ENCODE data around the gene OR1K1.
A peak's percentile ranks its signal among the peaks of the same experiment; 100 is the strongest.
"Not testable (repeated sequence)": the region's sequence is repeated elsewhere in the genome, so short reads cannot be mapped to it uniquely, and the experiment has no call there.

The OR1K1 gene, protein sequence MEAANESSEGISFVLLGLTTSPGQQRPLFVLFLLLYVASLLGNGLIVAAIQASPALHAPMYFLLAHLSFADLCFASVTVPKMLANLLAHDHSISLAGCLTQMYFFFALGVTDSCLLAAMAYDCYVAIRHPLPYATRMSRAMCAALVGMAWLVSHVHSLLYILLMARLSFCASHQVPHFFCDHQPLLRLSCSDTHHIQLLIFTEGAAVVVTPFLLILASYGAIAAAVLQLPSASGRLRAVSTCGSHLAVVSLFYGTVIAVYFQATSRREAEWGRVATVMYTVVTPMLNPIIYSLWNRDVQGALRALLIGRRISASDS

DNA sequence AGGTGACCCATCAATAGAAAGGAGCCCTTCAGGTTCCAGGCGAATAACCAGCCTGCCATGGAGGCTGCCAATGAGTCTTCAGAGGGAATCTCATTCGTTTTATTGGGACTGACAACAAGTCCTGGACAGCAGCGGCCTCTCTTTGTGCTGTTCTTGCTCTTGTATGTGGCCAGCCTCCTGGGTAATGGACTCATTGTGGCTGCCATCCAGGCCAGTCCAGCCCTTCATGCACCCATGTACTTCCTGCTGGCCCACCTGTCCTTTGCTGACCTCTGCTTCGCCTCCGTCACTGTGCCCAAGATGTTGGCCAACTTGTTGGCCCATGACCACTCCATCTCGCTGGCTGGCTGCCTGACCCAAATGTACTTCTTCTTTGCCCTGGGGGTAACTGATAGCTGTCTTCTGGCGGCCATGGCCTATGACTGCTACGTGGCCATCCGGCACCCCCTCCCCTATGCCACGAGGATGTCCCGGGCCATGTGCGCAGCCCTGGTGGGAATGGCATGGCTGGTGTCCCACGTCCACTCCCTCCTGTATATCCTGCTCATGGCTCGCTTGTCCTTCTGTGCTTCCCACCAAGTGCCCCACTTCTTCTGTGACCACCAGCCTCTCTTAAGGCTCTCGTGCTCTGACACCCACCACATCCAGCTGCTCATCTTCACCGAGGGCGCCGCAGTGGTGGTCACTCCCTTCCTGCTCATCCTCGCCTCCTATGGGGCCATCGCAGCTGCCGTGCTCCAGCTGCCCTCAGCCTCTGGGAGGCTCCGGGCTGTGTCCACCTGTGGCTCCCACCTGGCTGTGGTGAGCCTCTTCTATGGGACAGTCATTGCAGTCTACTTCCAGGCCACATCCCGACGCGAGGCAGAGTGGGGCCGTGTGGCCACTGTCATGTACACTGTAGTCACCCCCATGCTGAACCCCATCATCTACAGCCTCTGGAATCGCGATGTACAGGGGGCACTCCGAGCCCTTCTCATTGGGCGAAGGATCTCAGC, at the start of gene OR1K1:
Gene OR1K1, plus strand, starts transcription at position 58 of the 995 bp plus-strand sequence. Its CDS starts 0 bp downstream, at position 58.
- no peak for DNase-seq

DNA sequence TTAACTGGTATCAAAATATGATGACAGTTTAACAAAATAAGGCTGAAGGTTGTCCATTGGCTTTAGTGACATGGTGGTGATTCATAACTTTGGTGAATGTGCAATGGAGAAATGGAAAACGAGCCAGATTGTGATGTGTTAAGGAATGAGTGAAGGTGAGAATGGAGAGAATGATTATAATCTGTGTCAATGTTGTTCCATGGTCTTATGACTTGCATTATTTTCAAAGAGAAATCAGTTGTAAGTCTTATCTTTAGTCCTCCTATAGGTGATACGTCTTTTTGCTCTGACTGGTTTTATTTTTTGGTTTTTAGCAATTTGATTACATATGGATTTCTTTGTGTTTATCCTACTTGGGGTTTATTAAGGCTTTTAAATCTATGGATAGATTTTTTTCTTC, 45.1 kb upstream of the OR1K1 start:
- no peak for DNase-seq

DNA sequence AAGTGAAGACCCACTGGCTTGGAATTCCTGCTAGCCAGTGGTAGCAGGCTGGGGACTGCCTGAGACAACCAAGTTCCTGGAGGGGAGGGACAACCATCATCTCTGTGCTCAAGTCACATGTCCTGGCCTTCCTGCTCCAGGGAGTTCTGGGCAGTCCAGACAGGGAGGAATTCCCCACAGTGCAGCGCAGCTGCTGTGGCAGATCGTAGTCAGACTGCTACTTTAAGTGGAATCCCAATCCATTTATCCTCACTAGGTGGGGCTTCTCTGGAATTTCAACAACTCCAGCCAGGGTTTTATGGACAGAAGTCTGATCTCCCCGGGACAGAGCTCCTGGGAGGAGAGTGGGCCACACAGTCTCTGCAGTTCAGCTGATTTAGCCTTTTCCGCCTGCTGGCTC, 32.1 kb upstream of the OR1K1 start:
- DNase-seq: no peak

DNA sequence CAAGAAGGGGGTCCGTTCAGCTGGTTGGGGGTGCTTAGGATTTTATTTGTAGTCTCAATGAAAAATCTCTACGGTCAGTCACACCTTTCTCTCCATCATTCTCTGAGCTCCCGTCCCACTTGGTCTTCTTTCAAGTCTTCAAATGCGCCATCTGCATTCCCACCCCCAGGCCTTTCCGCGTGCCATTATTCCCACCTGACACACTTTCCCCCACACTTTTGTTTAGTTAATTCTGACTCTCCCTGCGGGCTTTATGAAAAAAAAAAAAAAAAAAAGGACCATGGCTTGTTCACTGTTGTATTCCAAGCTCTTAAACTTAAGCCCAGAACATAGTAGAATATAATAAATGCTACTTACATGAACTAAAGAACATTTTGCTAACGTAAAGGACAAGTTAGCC, 22.9 kb upstream of the OR1K1 start:
- no peak for DNase-seq

DNA sequence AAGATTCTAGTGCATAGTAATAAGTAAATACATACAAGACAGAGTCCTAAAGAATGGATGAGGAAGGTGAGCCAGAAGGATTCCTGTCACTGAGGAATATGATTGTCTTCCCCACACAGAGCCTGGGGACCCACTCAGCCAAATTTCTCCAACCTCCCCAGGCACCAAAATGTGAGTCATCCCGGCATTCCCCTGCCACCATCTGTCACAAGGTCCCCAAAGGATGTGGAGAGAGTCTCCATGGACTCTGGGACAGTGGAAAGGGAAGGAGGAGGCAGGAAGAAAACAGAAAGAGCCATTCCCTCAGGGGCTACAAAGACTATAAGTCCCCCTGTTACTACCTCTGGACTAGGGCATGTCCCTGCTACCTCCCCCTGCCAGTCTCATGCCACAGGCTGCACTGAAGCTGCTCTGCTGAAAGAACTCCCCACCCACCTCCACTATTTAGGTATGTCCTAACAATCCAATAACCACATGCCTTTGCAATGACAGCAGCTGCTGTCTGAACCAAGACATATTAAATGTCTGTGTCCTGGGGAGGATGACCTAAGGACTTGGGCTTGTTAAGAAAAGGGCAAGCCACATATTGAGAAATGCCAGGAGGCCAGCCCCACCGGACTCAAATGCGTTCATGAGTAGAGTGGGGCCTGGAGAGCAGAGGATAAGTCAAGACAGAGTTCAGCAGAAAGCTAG, 21.8 kb upstream of the OR1K1 start:
- no peak for DNase-seq

DNA sequence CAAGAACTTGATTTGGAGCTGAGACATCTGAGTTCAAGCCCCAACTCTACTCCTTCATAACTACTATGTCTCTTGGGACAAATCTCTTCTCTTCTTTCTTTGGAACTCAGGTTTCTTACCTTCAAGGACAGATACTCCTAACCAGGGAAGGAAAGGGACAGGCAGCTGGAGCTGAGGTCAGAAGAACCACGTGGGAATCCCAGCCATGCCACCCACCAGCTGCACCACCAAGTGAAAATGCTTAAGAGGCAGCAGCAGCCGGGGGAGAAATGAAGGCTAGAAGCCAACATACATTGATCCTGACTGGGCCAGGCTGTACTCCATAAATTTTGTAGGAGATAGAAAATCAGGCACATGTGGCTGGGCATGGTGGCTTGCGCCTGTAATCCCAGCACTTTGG, 20.7 kb upstream of the OR1K1 start:
- DNase-seq: no peak

DNA sequence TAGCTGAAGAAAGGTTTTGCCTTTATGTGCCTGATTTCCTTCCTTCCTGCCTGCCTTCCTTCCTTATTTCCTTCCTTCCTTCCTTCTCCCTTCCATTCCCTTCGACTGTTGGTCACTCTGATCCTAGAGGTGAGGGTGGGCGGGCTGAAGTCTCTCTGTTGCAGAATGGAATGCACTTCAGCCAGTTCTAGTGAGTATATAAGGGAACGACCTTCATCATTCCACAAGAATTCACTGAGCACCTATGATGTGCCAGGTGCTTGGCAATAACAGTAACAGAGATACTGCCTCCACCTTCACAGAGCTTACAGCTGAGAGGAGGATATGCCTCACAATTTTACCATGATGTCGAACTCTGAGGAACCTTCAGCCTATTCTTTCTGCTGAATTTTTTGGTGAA, 19.9 kb upstream of the OR1K1 start:
- no peak for DNase-seq

DNA sequence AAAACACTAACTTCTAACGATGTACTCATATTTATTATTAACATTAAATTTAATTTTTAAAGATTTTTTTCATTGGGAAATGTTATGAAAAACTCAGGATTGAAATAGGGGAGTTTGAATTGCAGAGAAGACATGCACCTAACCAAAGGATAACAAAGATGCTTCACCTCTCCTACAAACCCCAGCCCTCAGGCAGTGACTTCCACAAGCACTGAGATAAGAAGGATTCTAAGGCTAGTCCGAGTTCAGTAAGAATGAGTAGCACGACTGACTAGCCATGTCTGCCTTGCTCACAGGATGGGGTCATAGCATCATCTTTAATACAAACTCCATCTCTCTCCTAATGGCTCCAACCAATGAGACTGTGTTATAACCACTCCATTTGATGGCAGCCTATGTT, 18.3 kb upstream of the OR1K1 start:
- no peak for DNase-seq

DNA sequence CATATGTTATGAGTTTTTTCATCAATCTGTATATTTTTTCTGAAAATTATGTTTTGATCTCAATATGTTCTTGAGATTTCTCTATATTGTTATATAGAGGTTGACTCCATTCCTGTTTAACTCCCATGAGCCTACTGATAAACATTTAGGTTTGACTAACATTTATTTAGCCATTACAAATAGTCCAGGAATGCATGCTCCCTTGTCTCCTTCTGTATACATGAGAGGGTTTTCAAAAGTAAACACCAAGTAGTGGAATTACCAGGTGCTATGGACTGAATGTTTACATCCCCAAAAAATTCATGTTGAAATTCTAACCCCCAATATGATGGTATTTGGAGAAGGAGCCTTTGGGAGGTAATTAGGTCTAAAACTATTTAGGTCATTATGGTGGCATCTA, 14.7 kb upstream of the OR1K1 start:
- DNase-seq: no peak

DNA sequence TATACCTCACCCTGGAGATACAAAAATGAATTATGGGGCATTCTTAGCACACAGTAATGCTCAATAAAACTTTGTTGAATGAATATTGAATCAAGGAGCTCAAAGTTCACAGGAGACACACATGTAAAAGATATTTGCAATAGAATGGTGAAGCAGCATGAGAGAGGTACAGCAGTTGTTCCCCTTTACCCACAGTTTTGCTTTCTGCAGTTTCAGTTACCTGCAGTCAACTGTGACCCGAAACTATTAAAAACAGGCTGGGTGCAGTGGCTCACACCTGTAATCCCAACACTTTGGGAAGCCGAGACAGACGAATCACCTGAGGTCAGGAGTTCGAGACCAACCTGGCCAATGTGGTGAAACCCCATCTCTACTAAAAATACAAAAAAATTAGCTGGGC, 13.6 kb upstream of the OR1K1 start:
- DNase-seq: no peak

DNA sequence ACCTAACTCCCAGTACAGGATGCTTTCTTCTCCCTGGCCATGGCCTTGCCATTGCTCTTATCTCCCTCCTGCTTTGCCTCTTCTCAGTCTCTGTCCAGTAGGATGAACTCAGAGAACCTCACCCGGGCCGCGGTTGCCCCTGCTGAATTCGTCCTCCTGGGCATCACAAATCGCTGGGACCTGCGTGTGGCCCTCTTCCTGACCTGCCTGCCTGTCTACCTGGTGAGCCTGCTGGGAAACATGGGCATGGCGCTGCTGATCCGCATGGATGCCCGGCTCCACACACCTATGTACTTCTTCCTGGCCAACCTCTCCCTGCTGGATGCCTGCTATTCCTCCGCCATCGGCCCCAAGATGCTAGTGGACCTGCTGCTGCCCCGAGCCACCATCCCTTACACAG, 11.1 kb upstream of the OR1K1 start, which contains the start of gene OR5C1:
Gene OR5C1, plus strand, starts transcription at position 103 of the 400 bp plus-strand sequence. Its CDS starts 0 bp downstream, at position 103.
- DNase-seq: no peak

DNA sequence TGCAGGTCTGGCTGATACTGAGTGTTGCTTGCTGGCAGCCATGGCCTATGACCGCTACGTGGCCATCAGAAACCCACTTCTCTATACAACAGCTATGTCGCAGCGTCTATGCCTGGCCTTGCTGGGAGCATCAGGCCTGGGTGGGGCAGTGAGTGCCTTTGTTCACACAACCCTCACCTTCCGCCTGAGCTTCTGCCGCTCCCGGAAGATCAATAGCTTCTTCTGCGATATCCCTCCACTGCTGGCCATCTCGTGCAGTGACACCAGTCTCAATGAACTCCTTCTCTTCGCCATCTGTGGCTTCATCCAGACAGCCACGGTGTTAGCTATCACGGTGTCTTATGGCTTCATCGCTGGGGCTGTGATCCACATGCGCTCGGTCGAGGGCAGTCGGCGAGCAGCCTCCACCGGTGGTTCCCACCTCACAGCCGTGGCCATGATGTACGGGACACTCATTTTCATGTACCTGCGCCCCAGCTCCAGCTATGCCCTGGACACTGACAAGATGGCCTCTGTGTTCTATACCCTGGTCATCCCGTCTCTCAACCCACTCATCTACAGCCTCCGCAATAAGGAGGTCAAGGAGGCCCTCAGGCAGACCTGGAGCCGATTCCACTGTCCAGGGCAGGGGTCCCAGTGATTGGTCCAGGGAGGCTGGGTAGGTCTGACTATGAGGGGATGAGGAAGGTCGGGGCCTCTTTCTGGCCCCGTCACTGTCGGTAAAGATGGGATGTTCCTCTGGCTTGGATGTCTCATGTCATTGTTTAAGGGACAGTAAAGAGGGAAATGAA, 10.5 kb upstream of the OR1K1 start:
- no peak for DNase-seq

DNA sequence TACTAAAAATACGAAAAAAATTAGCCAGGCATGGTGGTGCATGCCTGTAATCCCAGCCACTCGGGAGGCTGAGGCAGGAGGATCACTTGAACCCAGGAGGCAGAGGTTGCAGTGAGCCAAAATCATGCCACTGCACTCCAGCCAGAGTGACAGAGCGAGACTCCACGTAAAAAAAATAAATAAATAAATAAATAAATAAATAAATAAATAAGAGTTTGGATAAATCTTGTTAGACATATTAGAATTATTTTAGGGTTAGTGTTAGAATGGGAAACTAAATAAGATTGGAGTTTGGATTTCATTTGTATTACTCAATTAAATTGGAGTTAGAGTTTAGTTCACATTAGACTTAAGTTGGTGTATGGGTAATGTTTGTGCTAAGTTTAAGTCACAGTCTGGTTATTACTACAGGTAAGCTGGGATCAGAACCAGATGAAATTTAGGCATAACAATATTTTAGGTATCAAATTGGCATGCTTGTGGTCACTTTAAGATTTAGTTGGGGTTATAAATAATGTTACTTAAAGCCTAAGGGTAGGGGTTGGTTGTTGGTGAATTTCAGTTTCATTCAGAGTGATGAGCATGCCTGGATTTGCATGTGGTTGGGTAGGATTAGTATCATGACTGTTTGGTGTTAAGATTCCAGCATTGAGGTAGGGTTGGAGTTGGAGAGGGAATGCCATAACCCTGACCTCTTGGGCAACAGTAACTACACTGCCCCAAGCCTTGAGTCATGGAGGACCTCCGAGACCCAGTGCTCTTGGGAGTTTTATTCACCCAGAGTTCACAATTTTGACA, 7.9 kb upstream of the OR1K1 start:
- DNase-seq: no peak

DNA sequence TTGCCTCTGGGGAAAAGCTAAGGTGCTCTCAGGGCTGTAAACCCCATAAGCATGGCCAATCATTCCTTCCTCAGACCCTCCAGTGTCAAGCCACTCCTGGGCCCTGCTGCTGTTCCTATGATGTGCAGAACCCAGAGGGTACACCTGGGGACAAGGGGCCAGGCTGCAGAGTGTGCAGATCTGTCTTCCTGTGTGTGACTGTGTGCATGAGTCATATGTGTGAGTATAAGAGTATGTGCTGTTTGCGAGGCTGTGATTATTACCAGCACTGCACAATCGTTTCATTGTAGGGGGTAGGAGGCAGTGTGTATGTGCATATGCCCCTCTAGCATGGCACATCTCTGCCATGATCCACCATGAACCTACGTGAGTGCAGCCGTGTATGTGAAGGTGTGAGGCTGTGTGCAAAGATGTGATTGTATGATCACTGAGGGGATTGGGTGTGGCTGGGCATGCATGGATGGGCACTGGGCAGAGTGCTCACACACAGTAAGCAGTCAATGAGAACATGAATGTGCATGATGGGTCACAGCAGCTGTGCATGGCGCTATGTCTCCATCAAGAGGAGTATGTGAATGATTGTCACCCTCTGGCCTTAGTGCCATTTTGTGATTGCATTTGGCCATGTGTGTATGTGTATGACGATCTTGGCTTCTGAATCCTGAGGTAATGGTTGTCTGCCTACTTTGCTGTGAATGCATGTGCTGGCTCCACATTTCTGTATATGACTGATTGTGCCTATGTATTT, 2.4 kb upstream of the OR1K1 start:
- DNase-seq: no peak

DNA sequence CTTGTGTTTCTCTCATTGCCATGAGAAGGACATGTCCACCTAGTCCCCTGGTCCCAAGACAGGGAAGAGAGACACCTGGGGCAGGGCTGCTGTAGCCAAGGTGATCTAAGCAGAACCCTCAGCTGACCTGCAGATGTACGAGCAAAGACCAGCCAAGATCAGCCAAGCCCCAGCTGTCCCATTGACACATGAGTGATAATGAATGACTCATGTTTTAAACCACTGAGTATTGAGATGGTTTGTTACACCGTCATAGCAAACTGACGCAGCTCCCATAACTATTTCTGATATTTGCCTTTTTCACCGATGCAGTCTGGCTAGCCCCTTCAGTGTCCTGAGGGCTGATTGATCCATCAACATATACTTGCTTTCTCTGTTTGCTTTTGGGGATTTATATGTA, 6.7 kb downstream of the OR1K1 start:
- no peak for DNase-seq

DNA sequence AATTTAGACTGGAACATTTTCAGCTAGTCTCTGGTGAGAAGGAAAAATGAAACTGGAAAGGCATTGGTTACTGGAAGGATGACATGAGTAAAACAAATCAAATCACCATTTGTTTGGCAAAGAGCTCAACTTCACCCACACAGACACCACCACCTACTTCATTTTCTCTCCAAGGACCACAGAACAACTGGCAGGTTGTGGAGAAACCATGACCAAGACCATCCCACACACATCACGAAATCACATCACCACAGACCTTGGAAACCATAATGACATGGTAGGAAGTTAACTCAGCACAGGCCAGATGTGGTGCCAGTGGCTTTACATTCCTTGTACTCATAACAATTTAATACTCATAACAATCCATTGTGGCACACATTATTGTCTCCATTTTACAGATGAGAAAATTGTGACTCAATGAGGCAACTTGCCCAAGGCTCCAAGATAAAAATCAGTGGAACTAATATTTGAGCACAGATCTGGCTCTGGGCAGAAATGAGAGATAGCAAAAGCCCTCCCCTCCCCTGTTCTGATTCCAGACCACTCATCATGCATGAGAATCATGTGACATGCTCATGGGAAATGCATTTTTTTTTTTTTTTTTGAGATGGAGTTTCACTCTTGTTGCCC, 7.5 kb downstream of the OR1K1 start:
- no peak for DNase-seq

DNA sequence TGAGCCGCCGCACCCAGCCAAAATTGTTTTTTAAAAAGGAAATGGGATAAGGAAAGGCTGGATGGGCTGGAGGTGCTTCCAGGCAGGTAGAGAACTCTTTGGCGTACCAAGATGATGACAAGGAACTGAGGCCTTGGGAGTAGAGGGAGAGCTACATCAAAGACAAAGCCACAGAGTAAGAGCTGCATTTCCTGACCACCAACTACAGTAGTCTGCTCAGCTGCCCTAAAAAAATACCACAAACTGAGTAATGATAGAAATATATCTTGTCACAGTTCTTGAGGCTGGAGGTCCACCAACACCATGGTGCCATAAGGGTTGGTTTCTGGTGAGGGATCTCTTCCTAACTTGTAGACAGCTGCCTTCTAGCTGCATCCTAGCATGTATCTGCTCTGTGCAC, 8.2 kb downstream of the OR1K1 start:
- DNase-seq: no peak

DNA sequence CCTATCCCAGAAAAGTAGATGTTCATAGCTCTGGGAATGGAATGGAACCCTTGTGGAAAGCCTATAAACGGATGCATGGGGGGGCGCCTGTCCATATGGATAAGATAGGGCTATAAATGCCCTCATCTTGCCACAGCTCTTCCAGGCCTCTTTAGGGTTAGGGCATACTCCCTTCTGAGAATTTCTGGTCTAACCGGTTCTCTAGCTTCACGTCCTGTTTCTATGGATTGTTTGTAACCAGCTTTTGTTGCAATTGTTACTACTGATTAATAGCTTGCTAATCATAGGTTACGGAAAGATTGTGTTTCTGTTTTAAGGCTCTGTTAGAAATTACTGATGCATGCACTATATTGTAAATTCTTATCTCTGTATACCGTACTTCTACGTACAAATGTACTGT, 9.3 kb downstream of the OR1K1 start:
- DNase-seq: not testable (repeated sequence)

DNA sequence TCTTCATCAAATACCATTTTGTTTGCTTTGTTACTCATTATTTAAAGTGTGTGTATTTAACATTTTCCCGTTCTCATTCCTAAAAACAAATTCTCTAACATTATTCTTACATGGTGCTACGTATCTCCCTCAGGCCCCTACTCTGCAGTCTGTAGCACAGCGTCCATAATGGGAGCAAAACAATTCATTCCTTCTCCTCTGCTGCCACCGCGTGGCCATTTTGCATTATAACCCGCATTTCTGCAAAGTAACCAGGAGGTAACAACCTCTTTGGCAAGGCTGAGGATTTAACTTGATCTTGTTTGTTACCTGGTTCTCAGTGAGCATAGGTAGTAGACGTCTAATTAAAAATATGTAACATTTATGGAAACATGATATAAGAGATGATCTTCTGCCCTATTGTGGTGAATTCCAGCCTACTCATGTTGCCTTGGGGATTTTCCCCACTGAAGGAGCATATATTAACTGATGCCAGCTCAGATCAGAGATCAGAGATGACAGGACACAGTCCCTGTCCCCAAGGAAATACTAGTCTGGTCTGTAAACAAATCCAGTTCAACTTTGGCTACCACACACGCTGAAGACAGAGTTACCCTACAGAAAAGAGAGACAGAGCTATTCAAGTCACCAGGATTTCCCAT, 10.5 kb downstream of the OR1K1 start:
- DNase-seq: peak; percentile 13

DNA sequence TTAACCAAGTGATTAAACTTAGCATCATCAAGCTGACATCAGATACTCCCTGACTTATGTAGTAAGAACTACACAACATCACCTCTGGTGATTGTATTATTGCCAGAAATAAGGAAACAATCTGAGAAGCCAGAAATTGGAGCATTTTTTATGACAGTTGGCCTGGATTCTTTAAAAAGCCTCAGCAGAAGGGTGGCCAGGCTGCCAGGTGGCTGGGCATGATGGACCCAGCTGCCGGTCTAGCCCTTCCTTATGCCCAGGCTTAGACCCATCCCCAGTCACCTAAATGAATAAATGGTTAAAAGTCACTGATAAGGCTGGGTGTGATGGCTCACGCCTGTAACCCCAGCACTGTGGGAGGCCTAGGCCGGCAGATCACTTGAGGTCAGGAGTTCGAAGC, 12.8 kb downstream of the OR1K1 start:
- DNase-seq: peak; percentile 17

Data from NCI-H524 treated with DMSO at 0.1 percent for 48 hours (cell line).